Cardiac fibroblast (primary cell): ENCODE results near the gene EMX1.

Experiments used
- DNase-seq, 2 donors: peaks; one replicate each; pipeline versions ENCODE4 v3.0.0 to v3.0.0-alpha.2; 2010; ENCODE audit warnings: low read depth in 2 of 2
- H3K4me3 ChIP-seq, 2 donors: replicated peaks in 1 of 2; 1 replicate in 1 of 2; 2 replicates in 1 of 2; pipeline ENCODE4 v1.5.1; 2011; ENCODE audit warnings: low read depth in 2 of 2, low read length in 2 of 2, mild to moderate bottlenecking in 2 of 2, moderate library complexity in 1 of 2
- CTCF ChIP-seq: IDR thresholded peaks from one replicate; pipeline ENCODE4 v1.5.1; 2011; ENCODE audit warnings: low read depth, mild to moderate bottlenecking, low read length, inconsistent platforms

Gene EMX1

GRCh38 chr2:72942881-72943418 is 25.6 kb downstream of the EMX1 start:
- TF ChIP-seq CTCF, result no peak
- no peak overlapping the region for H3K4me3 ChIP-seq
- no peak for DNase-seq

GRCh38 chr2:72943540-72944395 is 26.4 kb downstream of the EMX1 start:
- no peak overlapping the region for H3K4me3 ChIP-seq
- no peak for DNase-seq
- no peak for TF ChIP-seq CTCF

GRCh38 chr2:72944804-72945449 is 27.6 kb downstream of the EMX1 start:
- no peak for DNase-seq
- H3K4me3 ChIP-seq, result no peak overlapping the region
- no peak for TF ChIP-seq CTCF

GRCh38 chr2:72945450-72946019 is 28.2 kb downstream of the EMX1 start:
- no peak for TF ChIP-seq CTCF
- H3K4me3 ChIP-seq, result no peak overlapping the region
- no peak for DNase-seq

- no peak for TF ChIP-seq CTCF
- no peak overlapping the region for H3K4me3 ChIP-seq
- DNase-seq, result no peak
These were observed 29.1 kb downstream of the EMX1 start for GRCh38 chr2:72946466-72946865.

- H3K4me3 ChIP-seq, result no peak overlapping the region
- no peak for DNase-seq
- TF ChIP-seq CTCF, result no peak
These were observed 30.9 kb downstream of the EMX1 start for GRCh38 chr2:72947952-72948830.
